Mononuclear cell (primary cell): Measurements from ENCODE around the gene CEL. TPM values are rescaled to one million over a fixed set of nuclear protein-coding genes. Genes with fewer than 3 reads are reported as not detected.
"Not testable (repeated sequence)": the region's sequence is repeated elsewhere in the genome, so short reads cannot be mapped to it uniquely, and the experiment has no call there.

Experiments
- H3K27me3 ChIP-seq: 2 replicates; pipeline ENCODE4 v1.6.0; 2011; ENCODE audit warnings: low read length, control low read depth; ENCODE audit not compliant: insufficient read depth
- H3K4me1 ChIP-seq: 2 replicates; pipeline ENCODE4 v1.5.1; 2011; ENCODE audit warnings: mild to moderate bottlenecking, low read length, control low read depth; ENCODE audit not compliant: insufficient read depth
- H3K4me3 ChIP-seq: 2 replicates; pipeline ENCODE4 v1.5.1; 2011; ENCODE audit warnings: mild to moderate bottlenecking, low read length, moderate library complexity
- H3K9me3 ChIP-seq: 2 replicates; pipeline ENCODE4 v1.5.1; 2011; ENCODE audit warnings: low read depth, mild to moderate bottlenecking, control low read depth, low read length
- total RNA-seq: library from RNA; depleted of rRNA; stranded (reverse); fragments of >200 nt; gene quantifications from one replicate; pipeline ENCODE4 v1.2.3, GENCODE V29; 2012

Gene CEL
- total RNA-seq, 1 donor = 0.21 TPM

DNA sequence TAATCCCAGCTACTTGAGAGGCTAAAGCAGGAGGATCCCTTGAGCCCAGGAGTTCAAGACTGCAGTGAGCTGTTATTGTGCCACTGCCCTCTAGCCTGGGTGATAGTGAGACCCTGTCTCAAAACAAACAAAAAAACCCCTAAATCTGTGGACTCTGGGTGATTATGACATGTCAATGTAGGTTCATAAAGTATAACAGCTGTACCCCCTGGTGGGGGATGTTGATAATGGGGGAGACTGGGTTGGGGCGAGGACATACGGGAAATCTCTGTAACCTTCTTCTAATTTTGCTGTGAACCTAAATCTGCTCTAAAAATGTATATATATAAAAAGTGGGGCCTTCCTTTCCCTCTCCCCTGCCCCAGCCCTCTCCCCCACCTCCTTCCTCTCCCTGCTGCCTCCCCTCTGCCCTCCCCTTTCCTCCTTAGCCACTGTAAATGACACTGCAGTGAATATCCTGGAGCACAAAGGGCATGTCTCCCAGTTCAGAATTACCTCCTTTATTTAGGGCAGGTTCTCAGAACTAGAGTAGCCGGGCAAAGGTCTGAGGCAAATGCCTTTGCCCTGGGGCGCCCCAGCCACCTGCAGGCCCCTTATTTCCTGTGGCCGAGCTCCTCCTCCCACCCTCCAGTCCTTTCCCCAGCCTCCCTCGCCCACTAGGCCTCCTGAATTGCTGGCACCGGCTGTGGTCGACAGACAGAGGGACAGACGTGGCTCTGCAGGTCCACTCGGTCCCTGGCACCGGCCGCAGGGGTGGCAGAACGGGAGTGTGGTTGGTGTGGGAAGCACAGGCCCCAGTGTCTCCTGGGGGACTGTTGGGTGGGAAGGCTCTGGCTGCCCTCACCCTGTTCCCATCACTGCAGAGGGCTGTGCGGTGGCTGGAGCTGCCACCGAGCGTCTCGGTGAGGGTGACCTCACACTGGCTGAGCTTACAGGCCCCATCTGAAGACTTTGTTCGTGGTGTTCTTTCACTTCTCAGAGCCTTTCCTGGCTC lies 19.3 kb downstream of the CEL start:
- not testable (repeated sequence) for H3K27me3 ChIP-seq, H3K4me3 ChIP-seq, H3K9me3 ChIP-seq, H3K4me1 ChIP-seq

DNA sequence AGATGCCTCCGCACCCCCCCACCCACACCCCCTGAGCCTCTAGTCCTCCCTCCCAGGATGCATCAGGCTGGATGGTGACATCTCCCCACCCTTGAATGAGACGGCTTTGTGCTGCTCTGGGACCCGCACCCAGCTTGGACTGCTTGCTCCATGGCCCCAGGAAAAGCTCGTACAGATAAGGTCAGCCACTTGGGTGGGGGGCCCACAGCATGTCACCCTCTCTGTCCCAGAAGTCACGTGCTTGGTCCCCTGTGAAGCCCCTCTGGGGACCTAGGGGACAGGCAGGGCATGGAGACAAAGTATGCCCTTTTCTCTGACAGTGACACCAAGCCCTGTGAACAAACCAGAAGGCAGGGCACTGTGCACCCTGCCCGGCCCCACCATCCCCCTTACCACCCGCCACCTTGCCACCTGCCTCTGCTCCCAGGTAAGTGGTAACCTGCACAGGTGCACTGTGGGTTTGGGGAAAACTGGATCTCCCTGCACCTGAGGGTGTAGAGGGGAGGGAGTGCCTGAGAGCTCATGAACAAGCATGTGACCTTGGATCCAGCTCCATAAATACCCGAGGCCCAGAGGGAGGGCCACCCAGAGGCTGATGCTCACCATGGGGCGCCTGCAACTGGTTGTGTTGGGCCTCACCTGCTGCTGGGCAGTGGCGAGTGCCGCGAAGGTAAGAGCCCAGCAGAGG lies 20.3 kb downstream of the CEL start:
- H3K4me3 ChIP-seq, H3K4me1 ChIP-seq, H3K27me3 ChIP-seq, H3K9me3 ChIP-seq: not testable (repeated sequence)

DNA sequence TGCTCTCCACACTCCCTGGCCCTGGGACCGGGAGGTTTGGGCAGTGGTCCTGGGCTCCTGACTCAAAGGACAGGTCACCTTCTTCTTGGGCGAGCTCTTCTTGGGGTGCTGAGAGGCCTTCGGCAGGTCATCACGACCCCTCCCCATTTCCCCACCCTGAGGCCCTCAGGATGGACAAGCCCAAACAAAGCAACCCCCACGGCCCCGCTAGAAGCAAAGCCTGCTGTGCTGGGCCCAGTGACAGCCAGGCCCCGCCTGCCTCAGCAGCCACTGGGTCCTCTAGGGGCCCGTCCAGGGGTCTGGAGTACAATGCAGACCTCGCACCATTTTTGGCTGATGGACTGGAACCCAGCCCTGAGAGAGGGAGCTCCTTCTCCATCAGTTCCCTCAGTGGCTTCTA lies 21.9 kb downstream of the CEL start:
- H3K27me3 ChIP-seq, H3K9me3 ChIP-seq: not testable (repeated sequence)

DNA sequence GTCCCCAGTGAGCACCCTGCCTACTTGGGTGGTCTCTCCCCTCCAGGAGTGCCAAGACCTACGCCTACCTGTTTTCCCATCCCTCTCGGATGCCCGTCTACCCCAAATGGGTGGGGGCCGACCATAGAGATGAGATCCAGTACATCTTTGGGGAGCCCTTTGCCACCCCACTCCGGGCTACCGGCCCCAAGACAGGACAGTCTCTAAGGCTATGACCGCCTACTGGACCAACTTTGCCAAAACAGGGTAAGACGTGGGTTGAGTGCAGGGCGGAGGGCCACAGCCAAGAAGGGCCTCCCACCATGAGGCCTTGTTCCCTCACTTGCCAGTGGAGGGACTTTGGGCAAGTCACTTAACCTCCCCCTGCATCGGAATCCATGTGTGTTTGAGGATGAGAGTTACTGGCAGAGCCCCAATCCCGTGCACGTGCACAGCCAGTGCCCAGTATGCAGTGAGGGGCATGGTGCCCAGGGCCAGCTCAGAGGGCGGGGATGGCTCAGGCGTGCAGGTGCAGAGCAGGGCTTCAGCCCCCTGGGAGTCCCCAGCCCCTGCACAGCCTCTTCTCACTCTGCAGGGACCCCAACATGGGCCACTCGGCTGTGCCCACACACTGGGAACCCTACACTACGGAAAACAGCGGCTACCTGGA lies 24.6 kb downstream of the CEL start:
- H3K4me3 ChIP-seq, H3K9me3 ChIP-seq, H3K4me1 ChIP-seq, H3K27me3 ChIP-seq: not testable (repeated sequence)

More for the DNA sequence above, 21.9 kb downstream of the CEL start:
- not testable (repeated sequence) for H3K4me1 ChIP-seq, H3K4me3 ChIP-seq

DNA sequence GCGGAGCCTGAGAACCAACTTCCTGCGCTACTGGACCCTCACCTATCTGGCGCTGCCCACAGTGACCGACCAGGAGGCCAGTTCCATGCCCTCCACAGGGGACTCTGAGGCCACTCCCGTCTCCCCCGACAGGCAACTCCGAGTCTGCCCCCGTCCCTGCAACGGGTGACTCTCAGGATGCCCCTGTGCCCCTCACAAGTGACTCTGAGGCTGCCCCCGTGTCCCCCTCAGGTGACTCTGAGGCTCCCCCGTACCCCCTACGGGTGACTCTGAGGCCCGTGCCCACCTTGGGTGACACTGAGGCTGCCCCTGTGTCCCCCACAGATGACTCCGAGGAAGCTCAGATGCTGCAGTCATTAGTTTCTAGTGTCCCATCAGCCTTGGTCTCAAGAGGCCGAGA lies 25.1 kb downstream of the CEL start:
- H3K4me3 ChIP-seq = no peak overlapping the region
- no peaks in the 10 kb centered on the region for H3K4me1 ChIP-seq
- H3K27me3 ChIP-seq = no peaks in the 10 kb centered on the region
- no peaks in the 10 kb centered on the region for H3K9me3 ChIP-seq

DNA sequence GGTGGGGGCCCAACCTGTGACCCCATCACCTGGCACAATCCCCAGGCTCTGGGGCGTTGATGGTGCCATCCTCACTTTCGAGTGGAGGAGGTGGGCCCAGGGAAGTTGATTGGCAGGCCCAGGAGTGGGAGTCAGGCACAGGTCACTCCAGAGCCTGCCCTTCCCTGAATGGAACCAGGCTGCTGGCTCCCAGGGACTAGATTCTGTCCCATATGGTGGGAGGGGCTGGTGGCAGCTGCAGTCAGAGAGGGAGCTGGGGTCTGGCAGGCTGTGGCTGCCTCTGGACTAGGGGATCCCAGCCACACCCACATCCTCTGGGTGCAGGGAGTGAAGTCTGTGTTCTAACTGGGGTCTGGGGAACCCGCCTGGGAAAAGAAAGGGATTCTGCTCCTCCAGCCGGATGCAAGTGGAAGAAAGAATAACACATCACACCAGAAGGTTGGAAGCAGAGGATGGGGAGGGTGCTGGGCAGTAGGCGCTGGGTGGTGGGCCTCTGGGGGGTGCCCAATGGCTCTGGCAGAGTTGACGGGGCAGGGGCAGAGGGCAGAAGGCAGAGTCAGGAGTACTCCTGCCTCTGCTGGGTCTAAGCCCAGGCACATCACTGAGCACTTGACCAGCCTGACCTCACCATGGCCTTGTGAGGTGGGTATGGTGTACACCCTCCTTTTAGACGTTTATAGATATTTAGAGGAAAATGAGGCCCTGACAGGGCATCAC lies 25.8 kb downstream of the CEL start:
- H3K27me3 ChIP-seq = no peaks in the 10 kb centered on the region
- no peaks in the 10 kb centered on the region for H3K9me3 ChIP-seq
- H3K4me3 ChIP-seq = no peak overlapping the region
- H3K4me1 ChIP-seq = no peaks in the 10 kb centered on the region

DNA sequence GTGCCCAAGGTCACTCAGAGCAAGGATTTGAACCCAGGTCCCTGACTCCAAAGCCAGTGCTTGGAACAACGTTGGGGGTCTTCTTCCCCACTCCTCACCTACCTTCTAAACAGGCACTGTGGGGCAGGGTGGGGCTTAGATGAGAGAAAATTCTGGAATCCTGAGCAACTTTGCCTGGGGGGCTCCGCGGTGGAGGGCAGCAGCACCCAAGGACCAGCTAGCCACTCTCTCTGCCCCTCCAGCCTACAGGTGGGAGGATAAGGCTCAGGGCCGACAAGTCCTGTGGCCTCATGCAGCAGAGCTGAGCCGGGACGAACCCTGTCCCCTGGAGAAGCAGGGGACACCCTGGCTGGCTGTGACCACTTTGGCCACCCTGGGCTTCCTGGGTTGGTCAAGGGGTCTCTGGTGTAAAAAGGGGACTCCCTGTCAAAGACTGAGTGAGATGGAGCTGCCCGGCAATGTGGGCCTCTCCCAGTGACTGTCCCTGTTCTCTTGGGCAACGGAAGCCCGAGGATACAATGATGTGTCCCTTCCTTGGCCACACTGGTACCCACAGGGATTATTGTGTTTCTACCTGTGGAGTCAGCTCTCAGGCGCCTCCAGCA lies 26.5 kb downstream of the CEL start:
- H3K9me3 ChIP-seq = no peaks in the 10 kb centered on the region
- no peak overlapping the region for H3K4me3 ChIP-seq
- no peaks in the 10 kb centered on the region for H3K4me1 ChIP-seq
- no peaks in the 10 kb centered on the region for H3K27me3 ChIP-seq

DNA sequence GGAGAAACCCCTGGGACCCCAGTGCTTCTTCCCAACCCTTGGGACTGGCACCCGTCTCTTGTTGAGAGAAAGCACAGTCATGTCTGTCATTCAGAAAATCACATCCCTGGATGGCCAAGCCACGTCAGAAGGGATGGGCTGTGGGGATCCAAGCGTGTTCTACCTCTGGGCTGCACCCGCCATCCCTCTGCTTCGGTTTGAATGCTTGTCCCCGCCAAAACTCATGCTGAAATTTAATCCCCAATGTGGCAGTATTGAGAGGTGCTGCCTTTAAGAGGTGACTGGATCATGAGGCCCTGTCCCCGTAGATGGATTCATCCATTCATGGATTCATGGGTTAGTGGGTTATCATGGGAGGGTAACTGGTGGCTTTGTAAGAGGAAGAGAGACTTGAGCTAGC lies 27.0 kb downstream of the CEL start:
- no peak overlapping the region for H3K4me3 ChIP-seq
- H3K4me1 ChIP-seq = no peaks in the 10 kb centered on the region
- H3K27me3 ChIP-seq = no peaks in the 10 kb centered on the region
- no peaks in the 10 kb centered on the region for H3K9me3 ChIP-seq

DNA sequence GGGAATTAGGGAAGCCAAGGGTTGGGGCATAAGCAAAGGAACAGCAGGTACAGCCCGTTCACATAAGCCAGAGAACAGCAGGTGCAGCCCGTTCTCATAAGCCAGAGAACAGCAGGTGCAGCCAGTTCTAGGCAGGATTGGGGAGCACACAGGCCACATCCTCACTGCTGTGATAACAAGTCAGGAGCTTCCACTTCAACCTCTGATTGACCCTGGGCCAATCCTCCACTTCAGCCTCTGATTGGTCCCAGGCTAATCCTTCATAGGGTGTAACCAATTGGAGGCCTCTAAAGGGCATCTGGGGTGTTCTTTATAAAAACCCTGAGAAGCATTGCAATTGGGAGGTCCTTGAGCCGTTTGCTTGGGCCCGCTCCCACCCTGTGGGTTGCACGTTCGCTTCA lies 27.5 kb downstream of the CEL start:
- Histone ChIP-seq H3K9me3 (no peaks in the 10 kb centered on the region), H3K4me1 (no peaks in the 10 kb centered on the region), H3K4me3 (no peak overlapping the region), H3K27me3 (no peaks in the 10 kb centered on the region)

DNA sequence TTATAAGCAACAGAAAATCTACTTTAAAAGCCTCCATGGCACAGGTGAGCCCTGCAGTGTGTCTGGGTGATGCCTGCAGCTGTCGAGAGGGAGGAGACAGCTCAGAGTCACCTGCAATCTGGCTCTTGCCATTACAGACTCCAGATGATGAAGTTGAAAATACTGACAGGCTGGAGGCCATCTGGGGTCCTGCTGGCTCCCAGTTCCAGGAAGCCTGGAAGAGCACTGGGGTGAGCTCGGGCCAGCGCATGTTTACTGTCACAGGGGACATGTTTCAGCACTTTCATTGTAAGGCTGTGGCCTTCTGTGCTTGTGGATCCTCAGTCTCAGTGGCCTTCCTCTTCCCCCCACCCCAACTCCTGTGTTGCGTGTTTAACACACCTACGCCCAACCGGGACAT lies 28.4 kb downstream of the CEL start:
- no peak overlapping the region for H3K4me3 ChIP-seq

DNA sequence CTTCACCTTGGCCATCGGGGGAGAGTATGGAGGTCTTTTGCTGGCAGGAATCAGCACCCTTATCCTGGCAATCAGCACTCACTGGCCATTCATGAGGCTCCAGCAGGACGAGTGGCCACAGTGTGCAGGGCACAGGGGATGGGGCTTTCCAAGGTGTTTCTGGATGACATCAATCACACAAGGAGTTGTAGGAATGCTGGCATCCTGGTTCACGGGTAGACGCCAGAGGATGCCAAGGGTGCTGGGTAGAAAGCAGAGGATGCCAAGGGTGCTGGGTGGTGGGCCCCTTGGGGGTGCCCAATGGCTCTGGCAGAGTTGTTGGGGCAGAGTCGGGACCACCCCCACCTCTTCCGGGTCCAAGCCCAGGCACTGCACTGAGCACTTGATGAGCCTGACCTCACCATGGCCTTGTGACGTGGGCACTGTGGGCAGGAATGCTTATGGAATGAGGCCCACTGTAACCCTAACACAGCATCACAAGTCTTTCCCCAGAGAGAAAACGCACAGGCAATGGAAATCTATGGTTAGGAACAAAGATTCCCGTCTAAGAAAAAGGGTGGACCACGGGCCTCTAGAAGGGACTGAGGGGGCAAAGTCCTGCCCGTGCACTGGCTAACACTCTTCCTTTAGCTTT lies 29.1 kb downstream of the CEL start:
- H3K27me3 ChIP-seq = no peaks in the 10 kb centered on the region
- H3K4me1 ChIP-seq = no peaks in the 10 kb centered on the region
- no peak overlapping the region for H3K4me3 ChIP-seq
- H3K9me3 ChIP-seq = peaks cover 3% of the 10 kb centered on the region

More for the DNA sequence above, 28.4 kb downstream of the CEL start:
- H3K27me3 ChIP-seq = no peaks in the 10 kb centered on the region
- no peaks in the 10 kb centered on the region for H3K4me1 ChIP-seq
- H3K9me3 ChIP-seq = no peaks in the 10 kb centered on the region

DNA sequence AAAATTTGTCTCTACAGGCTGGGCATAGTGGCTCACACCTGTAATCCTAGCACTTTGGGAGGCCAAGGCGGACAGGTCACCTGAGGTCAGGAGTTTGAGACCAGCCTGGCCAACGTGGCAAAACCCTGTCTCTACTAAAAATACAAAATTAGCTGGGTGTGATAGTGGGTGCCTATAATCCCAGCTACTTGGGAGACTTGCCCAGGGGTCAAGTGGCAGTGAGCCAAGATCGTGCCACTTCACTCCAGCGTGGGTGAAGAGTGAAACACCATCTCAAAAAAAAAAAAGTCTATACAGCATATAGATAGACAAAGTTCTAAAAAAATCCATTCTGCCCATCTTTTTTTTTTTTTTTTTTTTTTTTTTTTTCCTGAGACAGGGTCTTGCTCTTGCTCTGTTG lies 32.6 kb downstream of the CEL start:
- not testable (repeated sequence) for H3K4me3 ChIP-seq, H3K9me3 ChIP-seq, H3K27me3 ChIP-seq, H3K4me1 ChIP-seq

DNA sequence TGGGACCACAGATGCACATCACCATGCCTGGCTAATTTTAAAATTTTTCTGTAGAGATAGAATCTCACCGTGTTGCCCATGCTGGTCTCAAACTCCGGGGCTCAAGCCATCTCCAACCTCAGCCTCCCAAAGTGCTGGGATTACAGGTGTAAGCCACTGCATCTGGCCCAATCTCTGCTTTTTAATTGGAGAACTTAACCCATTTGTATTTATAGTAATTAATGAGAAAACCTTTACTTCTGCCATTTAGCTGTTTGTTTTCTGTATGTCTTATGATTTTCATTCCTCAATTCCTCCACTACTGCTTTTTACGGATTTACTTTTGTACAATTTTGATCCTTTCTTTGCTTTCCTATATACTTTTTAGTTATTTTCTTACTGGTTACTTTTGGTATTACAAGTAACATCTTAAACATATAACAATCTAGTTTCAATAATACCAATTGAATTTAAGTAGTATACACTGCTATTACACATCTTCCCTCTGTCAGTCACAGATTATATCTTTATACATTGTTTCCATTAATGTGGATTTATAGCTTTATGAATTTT lies 33.1 kb downstream of the CEL start:
- Histone ChIP-seq H3K4me3 (no peak overlapping the region), H3K9me3 (peaks cover 7% of the 10 kb centered on the region), H3K27me3 (no peaks in the 10 kb centered on the region), H3K4me1 (no peaks in the 10 kb centered on the region)
